Peyer's patch (tissue), 4 donors: Measurements from ENCODE around the gene TEX35.

Source experiments
- POLR2A ChIP-seq, 2 donors: fragments of 450-650 bp; IDR thresholded peaks; one replicate each; pipeline ENCODE4 v1.5.1; 2017; ENCODE audit warnings: antibody characterized with exemption in 2 of 2, mild to moderate bottlenecking in 2 of 2, moderate library complexity in 2 of 2
- TF ChIP-seq, protein P1 (sequence below), 6 experiments: fragments of 450-650 bp in 4 of 6; fragments of 200-600 bp in 2 of 6; sonication (generic) in 1 of 6; IDR thresholded peaks; one replicate each; pipeline ENCODE4 v1.5.1; 2017 to 2019; ENCODE audit warnings: antibody characterized with exemption in 6 of 6, mild to moderate bottlenecking in 3 of 6, moderate library complexity in 1 of 6

DNA sequence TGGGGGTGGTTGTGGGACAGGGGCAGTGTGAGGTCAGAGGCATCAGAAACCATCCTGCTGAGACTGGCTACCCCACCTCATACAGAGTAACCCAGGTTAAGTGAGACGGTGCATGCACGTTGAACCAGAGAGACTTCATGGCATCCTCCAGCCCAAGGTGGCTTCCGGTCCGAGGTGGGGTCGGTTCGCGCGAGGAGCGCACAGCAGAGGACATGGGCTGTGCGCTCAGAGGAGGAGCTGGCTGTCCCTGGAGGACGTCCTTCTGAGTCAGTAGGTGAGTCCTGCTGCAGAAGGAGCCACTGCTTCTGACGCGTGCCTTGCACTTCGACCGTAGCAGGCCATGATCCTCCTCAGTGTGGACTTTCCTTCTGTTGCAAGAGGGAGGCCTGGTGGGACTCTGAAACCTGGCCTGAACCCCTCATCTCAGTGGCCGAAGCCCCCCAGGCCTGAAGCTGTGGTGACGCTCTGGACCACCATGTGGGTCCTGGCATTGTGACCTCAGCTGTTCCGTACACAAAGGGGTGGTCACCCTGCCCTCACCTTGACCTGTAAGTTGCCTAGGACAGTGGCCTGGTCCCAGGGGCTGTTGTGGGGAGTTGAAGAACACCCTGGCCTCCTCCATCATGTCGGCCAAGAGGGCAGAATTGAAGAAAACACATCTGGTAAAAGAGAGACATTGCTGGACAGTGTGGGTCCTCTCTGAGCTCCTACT lies at the start of gene TEX35:
- TF ChIP-seq, protein P1, sequence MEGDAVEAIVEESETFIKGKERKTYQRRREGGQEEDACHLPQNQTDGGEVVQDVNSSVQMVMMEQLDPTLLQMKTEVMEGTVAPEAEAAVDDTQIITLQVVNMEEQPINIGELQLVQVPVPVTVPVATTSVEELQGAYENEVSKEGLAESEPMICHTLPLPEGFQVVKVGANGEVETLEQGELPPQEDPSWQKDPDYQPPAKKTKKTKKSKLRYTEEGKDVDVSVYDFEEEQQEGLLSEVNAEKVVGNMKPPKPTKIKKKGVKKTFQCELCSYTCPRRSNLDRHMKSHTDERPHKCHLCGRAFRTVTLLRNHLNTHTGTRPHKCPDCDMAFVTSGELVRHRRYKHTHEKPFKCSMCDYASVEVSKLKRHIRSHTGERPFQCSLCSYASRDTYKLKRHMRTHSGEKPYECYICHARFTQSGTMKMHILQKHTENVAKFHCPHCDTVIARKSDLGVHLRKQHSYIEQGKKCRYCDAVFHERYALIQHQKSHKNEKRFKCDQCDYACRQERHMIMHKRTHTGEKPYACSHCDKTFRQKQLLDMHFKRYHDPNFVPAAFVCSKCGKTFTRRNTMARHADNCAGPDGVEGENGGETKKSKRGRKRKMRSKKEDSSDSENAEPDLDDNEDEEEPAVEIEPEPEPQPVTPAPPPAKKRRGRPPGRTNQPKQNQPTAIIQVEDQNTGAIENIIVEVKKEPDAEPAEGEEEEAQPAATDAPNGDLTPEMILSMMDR (IDR thresholded peaks at IDR 0.05), result no peak
- no peak for TF ChIP-seq POLR2A (IDR thresholded peaks at IDR 0.05)
